ENCODE results near the gene REG4.

- no peak for TF ChIP-seq EZH2phosphoT487 (IDR thresholded peaks at IDR 0.05; ENCODE audit: borderline replicate concordance, low read length)
- no peak for TF ChIP-seq CTCF (IDR thresholded peaks at IDR 0.05; ENCODE audit: low read depth, low read length, poor library complexity, severe bottlenecking)
These were observed 29.5 kb upstream of the REG4 start for GRCh38 chr1:119840745-119841144.
